ENCODE measurements around the gene WDR48. TPM values are rescaled to one million over a fixed set of nuclear protein-coding genes. Genes with fewer than 3 reads are reported as not detected.

The WDR48 gene
- total and polyA plus RNA-seq, 9 of the 15 experiments (the other 6 are each of a cell fraction or from before 2014, with no cell fraction given): 26.6 to 70.6 (median 48.0) TPM

- in situ Hi-C loops (cut with MboI): no loop called here
Measured at GRCh38 chr3:39029556-39029955, 22.3 kb upstream of the WDR48 start.

GRCh38 chr3:39038165-39038564, 13.7 kb upstream of the WDR48 start:
- Histone ChIP-seq H3K9ac (ENCODE audit: insufficient read depth in 1 of 2, low read depth in 2 of 2, low read length in 2 of 2) (no peak overlapping the region), H2AFZ (ENCODE audit: low read depth, low read length) (no peak overlapping the region), H3K9me1 (ENCODE audit: control insufficient read depth, insufficient read depth, low read length) (no peaks in the 10 kb centered on the region), H4K20me1 (replicated peaks; ENCODE audit: control insufficient read depth, insufficient read depth, low read length) (no peaks in the 10 kb centered on the region), H3K27ac (ENCODE audit: extremely low read depth, low read depth, low read length) (no peak overlapping the region), H3K36me3 (ENCODE audit: control insufficient read depth, insufficient read depth, low read length) (no peaks in the 10 kb centered on the region), H3K27me3 (ENCODE audit: control insufficient read depth in 2 of 2, insufficient read depth in 2 of 2, low read length in 2 of 2) (peaks cover 0 to 7% of the 10 kb centered on the region in 2 experiments; a peak in 1 of 5 replicates), H3K4me2 (ENCODE audit: insufficient read depth, low read length) (no peak overlapping the region), H3K4me1 (replicated peaks in 1 of 2; ENCODE audit: control insufficient read depth in 2 of 2, insufficient read depth in 2 of 2, low read length in 2 of 2) (no peaks in the 10 kb centered on the region), H3K4me3 (no peak overlapping the region), H3K79me2 (ENCODE audit: control insufficient read depth, insufficient read depth, low read length) (no peaks in the 10 kb centered on the region), H3K9me3 (replicated peaks; ENCODE audit: control insufficient read depth, insufficient read depth, low read depth, low read length) (0 out of 2 replicates have a peak, but pooled peaks cover 5% of the 10 kb centered on the region)
- CTCF ChIA-PET (ENCODE audit: low intra/inter-chr PET ratio): no interaction called here
- BruUV-seq (replicated peaks): no TSS peak
- FAIRE-seq: no peak
- no peak for DNase-seq (ENCODE audit: extremely low read depth in 1 of 4, low spot score in 3 of 4)
- TF ChIP-seq HMBOX1 (IDR thresholded peaks at IDR 0.05) (peak; percentile 67; the same call in 1 of the 2 replicates), NKRF (IDR thresholded peaks at IDR 0.05; ENCODE audit: borderline replicate concordance) (no peak), ZNF766 (CRISPR knock-in tag; conservative IDR thresholded peaks at IDR 0.05) (peak; percentile 54; the same call in 1 of the 2 replicates), CEBPG (CRISPR knock-in tag; IDR thresholded peaks at IDR 0.05) (no peak), CEBPG (tag; conservative IDR thresholded peaks at IDR 0.05 in 1 of 2, IDR thresholded peaks at IDR 0.05 in 1 of 2) (peak; percentile 20 to 73; a peak in 3 of 4 replicates), CEBPB (tag; IDR thresholded peaks at IDR 0.05) (0 out of 2 replicates have a peak, but pooled peaks have one; percentile 15)
- ATAC-seq: no peak
- in situ Hi-C loops (cut with MboI) (no loop called here), intact Hi-C loops (cut with micrococcal nuclease) (no loop called here)
- POLR2A ChIA-PET: interaction anchor here (0.7 kb wide), 1 partner anchor 18 kb away, joined by 3 read pairs; no protein-coding TSS in a partner anchor

More at GRCh38 chr3:39029556-39029955, 22.3 kb upstream of the WDR48 start:
- Histone ChIP-seq H4K20me1 (replicated peaks; ENCODE audit: control insufficient read depth, insufficient read depth, low read length) (no peaks in the 10 kb centered on the region), H3K4me3 (no peak overlapping the region), H3K9ac (ENCODE audit: insufficient read depth in 1 of 2, low read depth in 2 of 2, low read length in 2 of 2) (no peak overlapping the region), H3K9me3 (replicated peaks; ENCODE audit: control insufficient read depth, insufficient read depth, low read depth, low read length) (no peaks in the 10 kb centered on the region), H3K27ac (ENCODE audit: extremely low read depth, low read depth, low read length) (no peak overlapping the region), H3K4me2 (ENCODE audit: insufficient read depth, low read length) (no peak overlapping the region), H3K9me1 (ENCODE audit: control insufficient read depth, insufficient read depth, low read length) (no peaks in the 10 kb centered on the region), H2AFZ (ENCODE audit: low read depth, low read length) (no peak overlapping the region), H3K79me2 (ENCODE audit: control insufficient read depth, insufficient read depth, low read length) (no peaks in the 10 kb centered on the region), H3K36me3 (ENCODE audit: control insufficient read depth, insufficient read depth, low read length) (no peaks in the 10 kb centered on the region), H3K4me1 (replicated peaks in 1 of 2; ENCODE audit: control insufficient read depth in 2 of 2, insufficient read depth in 2 of 2, low read length in 2 of 2) (peaks cover 0 to 17% of the 10 kb centered on the region in 2 experiments; a peak in 3 of 5 replicates), H3K27me3 (ENCODE audit: control insufficient read depth in 2 of 2, insufficient read depth in 2 of 2, low read length in 2 of 2) (no peaks in the 10 kb centered on the region)
- no peak for TF ChIP-seq ZNF408 (CRISPR knock-in tag; IDR thresholded peaks at IDR 0.05; ENCODE audit: low read depth)
- TF ChIP-seq RFX1 (IDR thresholded peaks at IDR 0.05): peak; percentile 74
- BruUV-seq (replicated peaks): no TSS peak
- FAIRE-seq (no peak), ATAC-seq (no peak), DNase-seq (ENCODE audit: extremely low read depth in 1 of 4, low spot score in 3 of 4) (no peak)
- WGBS (ENCODE audit: insufficient coverage, low coverage, missing lambda C conversion rate): 56% methylated on average over 1 of the region's 1 CpG
- ChIA-PET POLR2A (no interaction called here), CTCF (ENCODE audit: low intra/inter-chr PET ratio) (interaction anchor here (1.7 to 4.4 kb wide), 2 partner anchors 29 to 508 kb away, joined by 8 to 61 read pairs; no protein-coding TSS in a partner anchor)
- intact Hi-C loops (cut with micrococcal nuclease): no loop called here
